Measurements from ENCODE around the gene C4orf50. TPM values are rescaled to one million over a fixed set of nuclear protein-coding genes. Genes with fewer than 3 reads are reported as not detected.
A peak's percentile ranks its signal among the peaks of the same experiment; 100 is the strongest.

Gene C4orf50
- total and polyA plus RNA-seq, 2 of the 8 experiments (the other 6 are each of a cell fraction or from before 2014, with no cell fraction given), result 0.08 to 0.22 TPM

GRCh38 chr4:5882947-5883346, 135.3 kb downstream of the C4orf50 start:
- 70% methylated on average over 1 of the region's 3 CpGs; no CpG with 5 or more reads in 1 of the 2 experiments for WGBS, 2 experiments (ENCODE audit: extremely low coverage in 1 of 2, insufficient coverage in 1 of 2, insufficient read length in 1 of 2, insufficient replicate concordance in 2 of 2, low coverage in 1 of 2, low lambda C conversion rate in 2 of 2, missing lambda C conversion rate in 1 of 2)
- peaks cover 59 to 72% of the 10 kb centered on the region in 2 experiments for H4K20me1 ChIP-seq (replicated peaks in 1 of 2; ENCODE audit: control insufficient read depth in 1 of 2, insufficient read depth in 2 of 2, low read length in 2 of 2)
- H3K23ac ChIP-seq (ENCODE audit: insufficient read length), result no peak overlapping the region
- no peak overlapping the region for H4K91ac ChIP-seq (replicated peaks; ENCODE audit: insufficient read length, low read length)
- no peak overlapping the region for H2AK5ac ChIP-seq (ENCODE audit: low read depth, low read length)
- POLR2A ChIA-PET (ENCODE audit: partially characterized antibody), result interaction anchor here (0.8 to 2.3 kb wide), 2 partner anchors 9 to 36 kb away, joined by 3 to 9 read pairs; no protein-coding TSS in a partner anchor
- no peaks in the 10 kb centered on the region for H3K36me3 ChIP-seq (ENCODE audit: control insufficient read depth in 2 of 4, insufficient read depth in 4 of 4, low read length in 3 of 4)
- no peak overlapping the region for H3K56ac ChIP-seq (replicated peaks; ENCODE audit: insufficient read length, low read depth, low read length)
- H2BK5ac ChIP-seq (ENCODE audit: low read depth, low read length), result no peak overlapping the region
- H2BK20ac ChIP-seq (ENCODE audit: low read length), result no peak overlapping the region
- peaks cover 33% of the 10 kb centered on the region for H3K79me1 ChIP-seq (ENCODE audit: low read depth, low read length)
- no peak overlapping the region for H3K27ac ChIP-seq (ENCODE audit: low read depth, low read length)
- DNase-seq (ENCODE audit: low read depth in 1 of 2, low spot score in 2 of 2) (no peak), FAIRE-seq (no peak)
- H3K79me2 ChIP-seq (ENCODE audit: control insufficient read depth in 1 of 2, insufficient read depth in 2 of 2, low read length in 2 of 2), result peaks cover 15 to 93% of the 10 kb centered on the region in 2 experiments
- no peak overlapping the region for H3K4me2 ChIP-seq (ENCODE audit: insufficient read depth in 1 of 2, low read depth in 2 of 2, low read length in 2 of 2)
- H3K27me3 ChIP-seq (replicated peaks in 1 of 4; ENCODE audit: control insufficient read depth in 3 of 4, extremely low read depth in 1 of 4, insufficient read depth in 3 of 4, low read length in 3 of 4), result no peaks in the 10 kb centered on the region
- H3K9ac ChIP-seq (replicated peaks in 1 of 4; ENCODE audit: extremely low read depth in 1 of 4, low read depth in 3 of 4, low read length in 3 of 4), result no peak overlapping the region
- H4K8ac ChIP-seq (ENCODE audit: extremely low read depth, insufficient read depth, low read length), result no peak overlapping the region
- TF ChIP-seq JUND (IDR thresholded peaks at IDR 0.05; ENCODE audit: low read length) (peak; percentile 58; the same call in 1 of the 2 replicates), SUZ12 (IDR thresholded peaks at IDR 0.05; ENCODE audit: low read length) (no peak), GTF2F1 (IDR thresholded peaks at IDR 0.05; ENCODE audit: borderline replicate concordance, low read depth, low read length) (no peak)
- H2BK120ac ChIP-seq (replicated peaks; ENCODE audit: low read depth, low read length), result no peak overlapping the region
- H3K23me2 ChIP-seq (ENCODE audit: low read depth, low read length), result peaks cover 11% of the 10 kb centered on the region; the same call in 1 of the 2 replicates
- no peak overlapping the region for H3K14ac ChIP-seq (ENCODE audit: insufficient read length)
- no peak overlapping the region for H2AFZ ChIP-seq (ENCODE audit: low read length)
- CTCF ChIA-PET (ENCODE audit: partially characterized antibody), result interaction anchor here (0.6 to 3.5 kb wide), 4 partner anchors 9 to 1384 kb away, joined by 3 to 21 read pairs (median 3); partner anchors contain the start of gene CRMP1
- H3K9me3 ChIP-seq (ENCODE audit: insufficient read depth in 2 of 2, low read depth in 1 of 2, low read length in 1 of 2), result no peaks in the 10 kb centered on the region
- H3K4me3 ChIP-seq (ENCODE audit: extremely low read depth in 1 of 4, insufficient read depth in 2 of 4, low read depth in 3 of 4, low read length in 4 of 4), result no peak overlapping the region
- no peak overlapping the region for H2BK12ac ChIP-seq (ENCODE audit: low read depth, low read length)
- peaks cover 3 to 15% (median 9%) of the 10 kb centered on the region in 4 experiments for H3K4me1 ChIP-seq (replicated peaks in 1 of 4; ENCODE audit: control insufficient read depth in 3 of 4, insufficient read depth in 4 of 4, low read length in 3 of 4)
- no peak overlapping the region for H4K5ac ChIP-seq (ENCODE audit: insufficient read length, low read depth, low read length)
- H2BK15ac ChIP-seq (ENCODE audit: low read length), result no peak overlapping the region
- no peak overlapping the region for H3K4ac ChIP-seq (replicated peaks; ENCODE audit: insufficient read length, low read depth, low read length)
- H3K18ac ChIP-seq (ENCODE audit: extremely low read depth, low read length), result no peak overlapping the region

Measured in H1 (cell line).